Measurements from ENCODE around the gene KCND3. TPM values are rescaled to one million over a fixed set of nuclear protein-coding genes. Genes with fewer than 3 reads are reported as not detected.

The KCND3 gene
- polyA plus RNA-seq, 6 donors from 2014 or later = 0.03 to 0.11 TPM; not detected in 4

- peaks cover 15 to 35% (median 21%) of the 10 kb centered on the region in 3 donors for H3K27me3 Mint-ChIP-seq
- peak overlapping the region in 1 of 6 donors; percentile 6 for H3K27ac Mint-ChIP-seq
- H3K9me3 Mint-ChIP-seq = no peaks in the 10 kb centered on the region
- DNase-seq (no peak), ATAC-seq (ENCODE audit: low read depth in 2 of 2) (no peak)
- H3K4me3 Mint-ChIP-seq = no peak overlapping the region
- no peaks in the 10 kb centered on the region for H3K36me3 Mint-ChIP-seq
- H3K4me1 Mint-ChIP-seq = no peaks in the 10 kb centered on the region
These were observed 100.6 kb downstream of the KCND3 start for GRCh38 chr1:111888740-111889376.

- peaks cover 23 to 37% (median 26%) of the 10 kb centered on the region in 3 donors for H3K27me3 Mint-ChIP-seq
- no peaks in the 10 kb centered on the region for H3K36me3 Mint-ChIP-seq
- DNase-seq (no peak), ATAC-seq (ENCODE audit: low read depth in 2 of 2) (no peak)
- H3K9me3 Mint-ChIP-seq = no peaks in the 10 kb centered on the region
- no peak overlapping the region for H3K4me3 Mint-ChIP-seq
- peak overlapping the region in 1 of 6 donors; percentile 38 for H3K27ac Mint-ChIP-seq
- no peaks in the 10 kb centered on the region for H3K4me1 Mint-ChIP-seq
These were observed 101.6 kb downstream of the KCND3 start for GRCh38 chr1:111887875-111888274.

GRCh38 chr1:111887385-111887784, 102.1 kb downstream of the KCND3 start:
- Mint-ChIP-seq H3K4me1 (no peaks in the 10 kb centered on the region), H3K9me3 (no peaks in the 10 kb centered on the region), H3K36me3 (no peaks in the 10 kb centered on the region), H3K4me3 (peak overlapping the region in 1 of 8 donors; percentile 48), H3K27ac (no peak overlapping the region), H3K27me3 (peaks cover 25 to 42% (median 29%) of the 10 kb centered on the region in 3 donors)
- ATAC-seq (ENCODE audit: low read depth in 2 of 2) = no peak
- no peak for DNase-seq

GRCh38 chr1:111886741-111887140, 102.7 kb downstream of the KCND3 start:
- peaks cover 25 to 48% (median 36%) of the 10 kb centered on the region in 3 donors for H3K27me3 Mint-ChIP-seq
- H3K27ac Mint-ChIP-seq = no peak overlapping the region
- H3K36me3 Mint-ChIP-seq = no peaks in the 10 kb centered on the region
- no peaks in the 10 kb centered on the region for H3K4me1 Mint-ChIP-seq
- no peak overlapping the region for H3K4me3 Mint-ChIP-seq
- ATAC-seq (ENCODE audit: low read depth in 2 of 2) = no peak
- no peak for DNase-seq
- no peaks in the 10 kb centered on the region for H3K9me3 Mint-ChIP-seq

GRCh38 chr1:111884772-111885443, 104.6 kb downstream of the KCND3 start:
- no peak overlapping the region for H3K27ac Mint-ChIP-seq
- no peak for DNase-seq
- H3K4me3 Mint-ChIP-seq = no peak overlapping the region
- H3K36me3 Mint-ChIP-seq = no peaks in the 10 kb centered on the region
- no peak for ATAC-seq (ENCODE audit: low read depth in 2 of 2)
- H3K27me3 Mint-ChIP-seq = peaks cover 34 to 64% (median 50%) of the 10 kb centered on the region in 3 donors
- H3K4me1 Mint-ChIP-seq = no peaks in the 10 kb centered on the region
- H3K9me3 Mint-ChIP-seq = no peaks in the 10 kb centered on the region

- ATAC-seq (ENCODE audit: low read depth in 2 of 2) (no peak), DNase-seq (no peak)
- no peaks in the 10 kb centered on the region for H3K36me3 Mint-ChIP-seq
- no peaks in the 10 kb centered on the region for H3K9me3 Mint-ChIP-seq
- H3K27ac Mint-ChIP-seq = peak overlapping the region in 2 of 6 donors; percentile 35 to 39
- peaks cover 34 to 60% (median 50%) of the 10 kb centered on the region in 3 donors for H3K27me3 Mint-ChIP-seq
- H3K4me3 Mint-ChIP-seq = no peak overlapping the region
- peaks cover 11 to 17% (median 12%) of the 10 kb centered on the region in 3 donors for H3K4me1 Mint-ChIP-seq
These were observed 106.4 kb downstream of the KCND3 start for GRCh38 chr1:111882986-111883560.

- peaks cover 31 to 56% (median 50%) of the 10 kb centered on the region in 3 donors for H3K27me3 Mint-ChIP-seq
- ATAC-seq (ENCODE audit: low read depth in 2 of 2) (no peak), DNase-seq (no peak)
- H3K36me3 Mint-ChIP-seq = no peaks in the 10 kb centered on the region
- H3K4me1 Mint-ChIP-seq = peaks cover 14 to 22% (median 16%) of the 10 kb centered on the region in 3 donors
- no peaks in the 10 kb centered on the region for H3K9me3 Mint-ChIP-seq
- no peak overlapping the region for H3K4me3 Mint-ChIP-seq
- H3K27ac Mint-ChIP-seq = peak overlapping the region in 1 of 6 donors; percentile 11
These were observed 106.9 kb downstream of the KCND3 start for GRCh38 chr1:111882559-111882958.

GRCh38 chr1:111880881-111881837, 108.3 kb downstream of the KCND3 start:
- no peaks in the 10 kb centered on the region for H3K36me3 Mint-ChIP-seq
- no peak overlapping the region for H3K4me3 Mint-ChIP-seq
- no peak for DNase-seq
- no peak for ATAC-seq (ENCODE audit: low read depth in 2 of 2)
- no peaks in the 10 kb centered on the region for H3K9me3 Mint-ChIP-seq
- peaks cover 32 to 57% (median 54%) of the 10 kb centered on the region in 3 donors for H3K27me3 Mint-ChIP-seq
- peak overlapping the region in 3 of 6 donors; percentile 49 to 61 (median 53) for H3K27ac Mint-ChIP-seq
- H3K4me1 Mint-ChIP-seq = peaks cover 14 to 29% (median 20%) of the 10 kb centered on the region in 3 donors

- DNase-seq (no peak), ATAC-seq (ENCODE audit: low read depth in 2 of 2) (no peak)
- H3K27ac Mint-ChIP-seq = peak overlapping the region in 5 of 6 donors; percentile 8 to 94 (median 74)
- H3K4me3 Mint-ChIP-seq = peak overlapping the region in 2 of 8 donors; percentile 7 to 13
- H3K27me3 Mint-ChIP-seq = peaks cover 23 to 41% (median 37%) of the 10 kb centered on the region in 3 donors
- peaks cover 14 to 29% (median 20%) of the 10 kb centered on the region in 3 donors for H3K4me1 Mint-ChIP-seq
- no peaks in the 10 kb centered on the region for H3K9me3 Mint-ChIP-seq
- H3K36me3 Mint-ChIP-seq = no peaks in the 10 kb centered on the region
These were observed 110.4 kb downstream of the KCND3 start for GRCh38 chr1:111879081-111879480.

- Mint-ChIP-seq H3K27me3 (peaks cover 23 to 37% (median 36%) of the 10 kb centered on the region in 3 donors), H3K27ac (peak overlapping the region in 4 of 6 donors; percentile 74 to 94 (median 80)), H3K4me3 (peak overlapping the region in 1 of 8 donors; percentile 41), H3K4me1 (peaks cover 14 to 29% (median 20%) of the 10 kb centered on the region in 3 donors), H3K9me3 (no peaks in the 10 kb centered on the region), H3K36me3 (no peaks in the 10 kb centered on the region)
- ATAC-seq (ENCODE audit: low read depth in 2 of 2) = peak; percentile 86 to 94
- DNase-seq = peak; percentile 31
These were observed 110.8 kb downstream of the KCND3 start for GRCh38 chr1:111878649-111879048.

GRCh38 chr1:111878091-111878490, 111.4 kb downstream of the KCND3 start:
- peak; percentile 13 to 28 for ATAC-seq (ENCODE audit: low read depth in 2 of 2)
- peak overlapping the region in 1 of 8 donors; percentile 74 for H3K4me3 Mint-ChIP-seq
- H3K27me3 Mint-ChIP-seq = peaks cover 17 to 36% (median 34%) of the 10 kb centered on the region in 3 donors
- no peaks in the 10 kb centered on the region for H3K36me3 Mint-ChIP-seq
- peaks cover 14 to 29% (median 20%) of the 10 kb centered on the region in 3 donors for H3K4me1 Mint-ChIP-seq
- peak overlapping the region in 5 of 6 donors; percentile 72 to 94 (median 74) for H3K27ac Mint-ChIP-seq
- H3K9me3 Mint-ChIP-seq = no peaks in the 10 kb centered on the region
- DNase-seq = no peak

- H3K27ac Mint-ChIP-seq = peak overlapping the region in 2 of 6 donors; percentile 0 to 68
- H3K4me3 Mint-ChIP-seq = no peak overlapping the region
These were observed 112.8 kb downstream of the KCND3 start for GRCh38 chr1:111876631-111877030.

More at GRCh38 chr1:111876631-111877030, 112.8 kb downstream of the KCND3 start:
- ATAC-seq (ENCODE audit: low read depth in 2 of 2) = no peak
- Mint-ChIP-seq H3K36me3 (no peaks in the 10 kb centered on the region), H3K4me1 (peaks cover 14 to 29% (median 20%) of the 10 kb centered on the region in 3 donors), H3K9me3 (no peaks in the 10 kb centered on the region), H3K27me3 (peaks cover 13 to 23% (median 22%) of the 10 kb centered on the region in 3 donors)
- DNase-seq = no peak

Data from naive B cell (primary cell).